GM18508 (cell line): ENCODE results near the gene TP53AIP1.

Experiments
- ATAC-seq: cut with Tn5 transposase; IDR thresholded peaks from one replicate; pipeline ENCODE4 v1.9.1; 2021; ENCODE audit warnings: moderate number of reproducible peaks; ENCODE audit not compliant: insufficient read depth, unreplicated experiment

Gene TP53AIP1

DNA sequence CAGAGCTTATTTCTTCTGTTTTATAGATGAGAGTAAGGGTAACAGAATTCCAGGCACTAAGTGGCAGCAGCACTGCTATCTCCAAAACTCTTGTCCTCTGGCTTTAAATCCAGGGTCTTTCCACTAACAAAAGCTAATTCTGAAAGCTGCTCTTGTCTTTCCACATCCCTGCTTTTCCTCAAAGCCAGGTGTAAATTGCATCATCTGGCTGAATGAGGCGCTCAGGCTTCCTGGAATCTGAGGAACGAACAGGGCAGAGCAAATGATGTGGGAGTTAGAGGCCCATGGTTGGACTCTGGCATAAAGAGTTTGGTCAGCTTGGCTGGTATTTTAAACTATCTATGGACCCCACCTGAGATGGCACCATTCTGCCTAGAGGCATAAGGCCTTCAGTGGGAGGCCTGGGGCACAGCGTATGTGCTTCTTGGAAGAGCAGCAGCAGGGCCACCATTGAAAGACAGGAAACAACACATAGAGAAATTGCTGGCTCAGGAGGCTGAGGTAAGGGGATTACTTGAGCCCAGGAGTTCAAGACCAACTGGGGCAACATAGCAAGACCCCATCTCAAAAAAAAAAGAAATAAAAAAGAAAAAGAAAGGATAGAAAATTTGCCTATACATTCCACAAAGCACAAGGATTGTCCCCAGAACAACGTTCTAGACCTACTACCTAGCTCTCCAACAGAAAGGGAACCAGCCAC lies 49.7 kb downstream of the TP53AIP1 start:
- ATAC-seq: no peak

DNA sequence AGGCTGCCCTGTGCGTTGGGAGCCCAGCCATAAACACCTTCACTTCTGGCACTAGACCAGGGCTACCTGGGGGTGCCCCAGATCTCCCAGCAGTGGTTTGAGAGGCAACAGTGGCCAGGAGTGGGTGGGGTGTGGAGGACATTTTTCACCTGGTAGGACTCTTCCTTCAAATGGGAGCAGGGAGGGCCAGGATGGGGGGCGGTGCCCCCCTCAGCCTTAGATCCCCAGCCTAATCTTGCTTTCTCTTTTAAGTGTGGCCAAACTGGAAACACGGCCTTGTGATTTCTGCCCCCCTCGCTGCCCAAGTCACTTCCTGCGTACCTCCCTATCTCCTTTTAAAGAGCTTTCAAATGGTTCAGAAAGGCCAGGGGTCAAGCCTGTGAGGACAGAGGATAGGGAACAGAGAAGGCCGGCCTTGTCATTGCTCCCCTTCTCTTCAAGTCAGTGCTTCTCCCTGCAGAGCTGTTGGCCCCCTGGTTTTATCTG lies 50.7 kb downstream of the TP53AIP1 start:
- ATAC-seq: no peak

DNA sequence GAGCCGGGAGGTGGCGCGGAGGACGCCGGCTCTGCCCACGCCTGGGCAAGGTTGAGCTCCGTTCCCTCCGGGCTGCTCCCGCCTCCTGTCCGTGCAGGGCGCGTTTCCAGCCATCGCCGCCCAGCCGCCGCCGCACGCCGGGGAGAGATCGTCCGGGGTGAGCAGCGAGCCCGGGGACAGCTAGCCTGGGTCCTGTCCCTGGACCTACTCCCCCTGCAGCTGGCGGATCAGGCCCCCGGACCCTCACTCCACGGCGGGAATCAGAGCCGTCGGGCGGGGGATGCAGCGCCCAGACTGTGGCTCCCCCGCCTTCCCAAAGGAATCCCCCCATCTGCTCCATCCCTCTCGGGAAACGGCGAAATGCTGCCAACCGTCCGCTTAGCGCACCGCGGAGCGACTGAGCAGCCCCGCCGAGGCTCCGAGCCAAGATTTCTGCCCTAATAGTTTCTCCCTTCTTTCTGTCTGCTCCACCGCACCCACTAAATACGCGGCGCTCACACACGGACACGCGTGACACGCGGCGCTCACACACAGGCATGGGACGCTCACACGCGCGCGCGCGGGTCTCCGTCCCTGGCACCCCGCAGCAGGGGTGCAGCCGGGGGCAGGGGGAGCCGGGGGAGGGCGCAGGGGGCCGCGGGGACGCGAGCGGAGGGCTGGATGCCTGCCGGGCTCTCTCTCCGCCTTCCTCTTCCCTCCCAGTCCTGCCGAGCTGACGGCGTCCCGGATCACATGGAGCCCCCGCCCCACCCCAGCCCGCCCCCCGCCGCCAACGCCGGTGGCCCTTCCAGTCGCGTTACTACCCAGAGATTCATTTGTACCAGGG lies 51.9 kb downstream of the TP53AIP1 start, which contains the start of gene KCNJ5:
Gene KCNJ5 (plus strand): TSS at position 814 of the 826 bp plus-strand sequence. CDS start 19,918 bp downstream, outside the sequence.
- ATAC-seq: no peak

DNA sequence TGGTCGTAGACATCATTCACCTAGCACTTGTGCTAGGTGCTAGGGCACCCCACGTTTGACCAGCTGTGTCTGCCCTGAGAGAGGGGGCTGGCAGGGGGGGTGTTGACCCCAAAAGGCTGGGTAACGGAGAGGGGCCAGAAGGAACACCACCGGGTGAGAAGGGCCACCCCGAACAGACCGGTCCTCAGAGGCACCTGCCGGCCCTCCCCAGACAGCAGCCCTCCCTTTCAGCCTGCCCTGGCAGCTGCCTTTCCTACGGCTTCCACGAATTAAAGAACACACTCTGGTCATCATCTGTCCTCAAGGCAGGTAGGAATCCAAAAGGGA lies 52.5 kb downstream of the TP53AIP1 start:
- ATAC-seq: no peak

DNA sequence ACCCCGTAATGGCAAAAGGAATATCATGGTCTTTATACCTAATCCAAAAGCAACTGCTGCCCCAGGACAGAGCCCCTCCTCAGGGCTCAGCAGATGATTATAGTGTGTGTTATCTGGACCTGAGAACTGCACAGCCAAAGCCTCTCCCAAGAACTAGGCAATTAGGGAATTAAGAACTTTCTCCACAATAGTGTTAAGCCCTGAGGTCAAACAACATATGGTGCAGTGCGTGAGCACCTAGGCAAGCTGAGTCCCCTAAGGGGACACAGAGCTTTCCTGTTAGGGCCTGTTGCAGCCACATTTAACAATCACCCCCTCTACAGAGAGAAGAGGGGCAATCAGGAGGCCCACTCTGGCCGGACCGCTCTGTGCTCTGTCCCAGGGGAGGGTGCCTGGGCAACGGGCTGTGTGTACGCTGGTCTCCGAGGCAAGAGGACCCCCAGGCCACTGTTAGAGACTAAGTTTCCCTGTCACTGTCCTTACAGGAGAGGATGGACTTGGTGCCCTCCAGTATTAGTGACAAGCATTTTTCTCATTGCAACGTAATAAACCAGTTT lies 52.9 kb downstream of the TP53AIP1 start:
- no peak for ATAC-seq

DNA sequence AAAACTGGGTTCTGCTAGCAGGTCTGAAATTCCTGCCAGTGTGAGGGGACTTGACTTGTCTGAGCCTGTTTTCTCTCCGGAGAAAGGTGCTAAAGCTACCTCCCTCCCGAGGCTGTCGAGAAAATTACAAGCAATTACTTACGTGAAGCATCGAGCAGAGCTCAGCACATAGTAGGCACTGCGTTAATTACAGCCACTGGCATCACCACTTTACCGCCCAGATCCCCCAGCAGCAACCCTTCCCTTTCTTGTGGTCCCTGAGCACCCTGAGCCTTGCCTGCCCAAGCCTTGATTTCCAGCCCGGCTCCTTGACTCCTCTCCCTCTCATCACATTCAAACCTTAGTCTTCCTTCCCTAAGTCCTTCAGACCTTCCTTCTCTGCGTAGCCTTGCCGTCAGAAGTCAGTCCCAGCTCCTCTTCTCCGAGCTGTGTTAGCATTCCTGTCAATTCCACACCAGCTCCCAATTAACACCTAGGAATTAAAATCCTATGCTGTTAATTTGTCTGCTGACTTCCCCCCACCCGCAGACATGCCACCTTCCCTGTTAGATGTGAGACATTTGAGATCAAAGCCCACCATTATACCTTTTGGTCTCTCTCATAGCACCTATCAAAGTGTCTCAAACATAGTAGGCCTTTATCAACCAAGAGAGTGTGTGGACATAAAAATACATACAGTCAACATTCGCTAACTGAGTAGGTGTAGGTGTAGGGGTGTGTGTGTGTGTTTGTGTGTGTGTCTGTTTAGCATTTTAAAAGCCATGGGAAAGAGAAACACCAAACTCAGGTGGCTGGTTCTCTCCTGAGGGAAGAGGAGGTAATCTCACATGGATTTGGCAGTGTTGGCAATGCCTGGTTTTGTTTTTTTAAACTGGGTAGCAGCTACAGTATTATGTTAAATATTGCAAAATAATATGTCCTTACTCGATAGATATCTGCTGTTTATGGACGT lies 54.4 kb downstream of the TP53AIP1 start:
- no peak for ATAC-seq

DNA sequence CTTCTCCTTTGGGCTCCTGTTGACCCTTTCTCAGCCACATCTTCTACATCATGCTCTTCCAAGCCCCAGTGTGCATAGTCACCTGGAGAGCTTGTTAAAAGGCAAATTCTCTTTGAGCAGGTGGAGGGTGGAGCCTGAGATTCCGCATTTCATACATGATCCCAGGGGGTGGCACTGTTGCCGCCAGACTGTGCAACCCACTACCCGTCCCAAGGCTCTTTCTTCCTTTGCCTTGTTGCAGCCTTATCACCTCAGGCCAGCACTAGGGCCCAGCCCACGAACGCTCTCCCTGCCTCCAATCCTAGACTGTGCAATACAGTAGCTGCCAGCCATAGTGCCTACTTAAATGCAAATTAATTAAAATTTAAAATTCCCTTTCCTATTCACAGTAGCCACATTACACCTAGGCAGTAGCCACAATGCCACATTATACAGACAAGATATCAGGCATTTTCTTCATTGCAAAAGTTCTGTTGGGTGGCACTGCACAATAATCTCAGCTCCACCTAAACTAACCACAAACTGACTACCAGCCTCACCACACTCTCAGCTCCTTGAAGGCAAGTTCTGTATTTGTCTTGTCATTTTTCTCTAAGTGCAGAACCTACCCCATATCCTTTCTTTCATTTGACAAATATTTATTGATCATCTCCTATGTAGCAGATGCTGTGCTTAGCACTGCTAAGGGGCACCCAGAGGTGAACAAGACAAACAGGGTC lies 56.1 kb downstream of the TP53AIP1 start:
- ATAC-seq: no peak
